Neural progenitor cell (in vitro differentiated cells): ENCODE data around the gene ARSH.

Experiments
- EZH2 ChIP-seq: fragments of 200-600 bp; sonication (generic); IDR thresholded peaks from 2 replicates; pipeline ENCODE4 v1.6.1; 2017; ENCODE audit warnings: antibody characterized with exemption, mild to moderate bottlenecking, moderate library complexity
- TF ChIP-seq, protein P1 (sequence below): fragments of 200-600 bp; sonication (generic); IDR thresholded peaks from 2 replicates; pipeline ENCODE4 v1.5.1; 2017; ENCODE audit warnings: antibody characterized with exemption, mild to moderate bottlenecking

DNA sequence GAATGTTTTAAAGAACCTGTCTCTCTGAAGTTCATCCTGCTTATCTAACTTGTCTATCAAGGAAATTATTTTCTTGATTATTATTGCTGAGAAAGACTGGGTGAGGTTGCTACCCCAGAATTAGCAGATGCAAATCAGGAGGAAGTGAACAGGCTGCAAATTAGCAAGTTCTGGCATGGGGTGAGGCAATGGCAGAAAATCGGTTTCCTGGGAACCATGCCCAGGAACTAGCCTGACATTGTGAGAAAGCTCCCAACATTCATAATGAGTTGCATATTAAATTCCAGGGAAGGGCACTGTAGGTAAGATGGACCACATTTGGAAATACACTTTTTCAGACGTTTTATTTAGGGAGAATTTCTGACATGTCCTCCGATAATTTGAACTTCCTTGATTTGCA lies 46.5 kb downstream of the ARSH start:
- TF ChIP-seq, protein P1, sequence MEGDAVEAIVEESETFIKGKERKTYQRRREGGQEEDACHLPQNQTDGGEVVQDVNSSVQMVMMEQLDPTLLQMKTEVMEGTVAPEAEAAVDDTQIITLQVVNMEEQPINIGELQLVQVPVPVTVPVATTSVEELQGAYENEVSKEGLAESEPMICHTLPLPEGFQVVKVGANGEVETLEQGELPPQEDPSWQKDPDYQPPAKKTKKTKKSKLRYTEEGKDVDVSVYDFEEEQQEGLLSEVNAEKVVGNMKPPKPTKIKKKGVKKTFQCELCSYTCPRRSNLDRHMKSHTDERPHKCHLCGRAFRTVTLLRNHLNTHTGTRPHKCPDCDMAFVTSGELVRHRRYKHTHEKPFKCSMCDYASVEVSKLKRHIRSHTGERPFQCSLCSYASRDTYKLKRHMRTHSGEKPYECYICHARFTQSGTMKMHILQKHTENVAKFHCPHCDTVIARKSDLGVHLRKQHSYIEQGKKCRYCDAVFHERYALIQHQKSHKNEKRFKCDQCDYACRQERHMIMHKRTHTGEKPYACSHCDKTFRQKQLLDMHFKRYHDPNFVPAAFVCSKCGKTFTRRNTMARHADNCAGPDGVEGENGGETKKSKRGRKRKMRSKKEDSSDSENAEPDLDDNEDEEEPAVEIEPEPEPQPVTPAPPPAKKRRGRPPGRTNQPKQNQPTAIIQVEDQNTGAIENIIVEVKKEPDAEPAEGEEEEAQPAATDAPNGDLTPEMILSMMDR: no peak
- no peak for TF ChIP-seq EZH2
